ENCODE data around the gene KCNH5. TPM values are rescaled to one million over a fixed set of nuclear protein-coding genes. Genes with fewer than 3 reads are reported as not detected.

The KCNH5 gene
- total RNA-seq, 1 experiment from 2014 or later = not detected

DNA sequence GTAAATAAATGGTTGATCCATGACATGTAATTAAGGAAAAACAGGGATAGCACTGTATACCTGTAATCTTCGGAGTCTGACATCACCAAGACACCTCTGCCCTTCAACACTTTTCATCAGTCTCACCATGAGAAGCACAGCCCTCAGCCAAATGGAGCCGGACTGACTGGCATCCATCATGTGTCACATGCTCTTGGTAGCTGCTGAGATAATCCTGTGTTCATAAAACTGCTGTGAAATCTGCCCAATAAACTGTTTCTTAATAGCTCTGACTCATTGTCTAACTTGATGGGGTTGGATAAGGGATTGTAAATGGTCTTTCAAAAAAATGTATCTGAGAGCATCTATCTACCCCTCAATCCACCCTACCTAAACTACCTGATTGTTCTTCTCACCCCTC, 33.6 kb downstream of the KCNH5 start:
- TF ChIP-seq, protein P1, sequence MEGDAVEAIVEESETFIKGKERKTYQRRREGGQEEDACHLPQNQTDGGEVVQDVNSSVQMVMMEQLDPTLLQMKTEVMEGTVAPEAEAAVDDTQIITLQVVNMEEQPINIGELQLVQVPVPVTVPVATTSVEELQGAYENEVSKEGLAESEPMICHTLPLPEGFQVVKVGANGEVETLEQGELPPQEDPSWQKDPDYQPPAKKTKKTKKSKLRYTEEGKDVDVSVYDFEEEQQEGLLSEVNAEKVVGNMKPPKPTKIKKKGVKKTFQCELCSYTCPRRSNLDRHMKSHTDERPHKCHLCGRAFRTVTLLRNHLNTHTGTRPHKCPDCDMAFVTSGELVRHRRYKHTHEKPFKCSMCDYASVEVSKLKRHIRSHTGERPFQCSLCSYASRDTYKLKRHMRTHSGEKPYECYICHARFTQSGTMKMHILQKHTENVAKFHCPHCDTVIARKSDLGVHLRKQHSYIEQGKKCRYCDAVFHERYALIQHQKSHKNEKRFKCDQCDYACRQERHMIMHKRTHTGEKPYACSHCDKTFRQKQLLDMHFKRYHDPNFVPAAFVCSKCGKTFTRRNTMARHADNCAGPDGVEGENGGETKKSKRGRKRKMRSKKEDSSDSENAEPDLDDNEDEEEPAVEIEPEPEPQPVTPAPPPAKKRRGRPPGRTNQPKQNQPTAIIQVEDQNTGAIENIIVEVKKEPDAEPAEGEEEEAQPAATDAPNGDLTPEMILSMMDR (IDR thresholded peaks at IDR 0.05; ENCODE audit: unreplicated experiment) = no peak
- intact Hi-C loops (cut with micrococcal nuclease) = no loop called here
- Mint-ChIP-seq H3K36me3 (ENCODE audit: insufficient read depth, unreplicated experiment) (no peaks in the 10 kb centered on the region), H3K9me3 (ENCODE audit: unreplicated experiment) (no peaks in the 10 kb centered on the region), H3K27ac (ENCODE audit: low read depth, unreplicated experiment) (no peak overlapping the region), H3K27me3 (ENCODE audit: insufficient read depth, unreplicated experiment) (no peaks in the 10 kb centered on the region), H3K4me3 (ENCODE audit: unreplicated experiment) (no peak overlapping the region), H3K4me1 (ENCODE audit: insufficient read depth, unreplicated experiment) (no peaks in the 10 kb centered on the region)
- POLR2A ChIA-PET = no interaction called here
- no TSS peak for BruUV-seq (replicated peaks)
- CTCF ChIA-PET = no interaction called here
- DNase-seq (ENCODE audit: unreplicated experiment) = no peak

DNA sequence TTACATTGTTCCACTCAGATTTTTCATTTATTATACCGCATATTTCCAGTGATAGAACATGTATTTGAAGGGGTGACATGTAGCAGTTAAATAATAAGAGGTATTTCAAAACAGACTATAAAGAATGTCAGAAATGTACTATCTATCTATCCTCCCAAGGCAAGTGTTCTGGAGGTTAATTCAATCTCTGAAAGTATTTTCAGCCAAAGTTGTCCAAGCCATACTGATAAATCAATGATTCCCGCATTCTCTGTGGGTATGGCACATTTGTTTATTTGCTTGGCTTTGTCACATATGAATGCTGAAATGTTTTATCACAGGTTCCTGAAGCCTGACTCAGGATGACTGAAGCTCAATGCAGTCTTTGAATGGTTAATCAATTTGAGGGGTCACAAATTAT, 35.8 kb downstream of the KCNH5 start:
- Mint-ChIP-seq H3K9me3 (ENCODE audit: unreplicated experiment) (no peaks in the 10 kb centered on the region), H3K27me3 (ENCODE audit: insufficient read depth, unreplicated experiment) (no peaks in the 10 kb centered on the region), H3K36me3 (ENCODE audit: insufficient read depth, unreplicated experiment) (no peaks in the 10 kb centered on the region), H3K27ac (ENCODE audit: low read depth, unreplicated experiment) (no peak overlapping the region), H3K4me1 (ENCODE audit: insufficient read depth, unreplicated experiment) (no peaks in the 10 kb centered on the region), H3K4me3 (ENCODE audit: unreplicated experiment) (no peak overlapping the region)
- POLR2A ChIA-PET = no interaction called here
- BruUV-seq (replicated peaks) = no TSS peak
- TF ChIP-seq, protein P1 (IDR thresholded peaks at IDR 0.05; ENCODE audit: unreplicated experiment) = no peak
- CTCF ChIA-PET = no interaction called here
- intact Hi-C loops (cut with micrococcal nuclease) = no loop called here
- no peak for DNase-seq (ENCODE audit: unreplicated experiment)

DNA sequence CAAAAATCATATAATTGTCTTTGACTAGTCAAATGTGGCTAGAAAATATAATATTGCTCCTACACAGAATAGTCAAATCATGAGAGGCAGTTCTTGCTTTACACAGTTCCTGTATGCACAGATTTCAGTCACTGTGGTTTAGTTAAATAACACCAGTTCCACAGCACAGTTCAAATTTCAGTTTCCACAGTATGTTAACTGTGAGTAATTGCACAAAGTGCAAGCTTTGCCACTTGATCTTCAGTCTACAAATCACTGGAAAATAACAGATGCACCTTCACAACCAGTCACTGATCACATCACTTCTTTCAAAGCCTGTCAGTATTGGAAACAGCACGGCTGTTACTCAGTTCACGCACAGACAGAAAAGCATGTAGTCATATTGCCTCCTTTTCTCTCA, 38.7 kb downstream of the KCNH5 start:
- no peak for DNase-seq (ENCODE audit: unreplicated experiment)
- H3K36me3 Mint-ChIP-seq (ENCODE audit: insufficient read depth, unreplicated experiment) = no peaks in the 10 kb centered on the region
- H3K27ac Mint-ChIP-seq (ENCODE audit: low read depth, unreplicated experiment) = no peak overlapping the region
- BruUV-seq (replicated peaks) = no TSS peak
- H3K27me3 Mint-ChIP-seq (ENCODE audit: insufficient read depth, unreplicated experiment) = no peaks in the 10 kb centered on the region
- H3K4me1 Mint-ChIP-seq (ENCODE audit: insufficient read depth, unreplicated experiment) = no peaks in the 10 kb centered on the region
- ChIA-PET CTCF (interaction anchor here (1.0 to 1.3 kb wide), 2 partner anchors 824 to 827 kb away, joined by 3 to 4 read pairs; no protein-coding TSS in a partner anchor), POLR2A (no interaction called here)
- TF ChIP-seq, protein P1 (IDR thresholded peaks at IDR 0.05; ENCODE audit: unreplicated experiment) = no peak
- H3K4me3 Mint-ChIP-seq (ENCODE audit: unreplicated experiment) = no peak overlapping the region
- intact Hi-C loops (cut with micrococcal nuclease) = no loop called here
- no peaks in the 10 kb centered on the region for H3K9me3 Mint-ChIP-seq (ENCODE audit: unreplicated experiment)

DNA sequence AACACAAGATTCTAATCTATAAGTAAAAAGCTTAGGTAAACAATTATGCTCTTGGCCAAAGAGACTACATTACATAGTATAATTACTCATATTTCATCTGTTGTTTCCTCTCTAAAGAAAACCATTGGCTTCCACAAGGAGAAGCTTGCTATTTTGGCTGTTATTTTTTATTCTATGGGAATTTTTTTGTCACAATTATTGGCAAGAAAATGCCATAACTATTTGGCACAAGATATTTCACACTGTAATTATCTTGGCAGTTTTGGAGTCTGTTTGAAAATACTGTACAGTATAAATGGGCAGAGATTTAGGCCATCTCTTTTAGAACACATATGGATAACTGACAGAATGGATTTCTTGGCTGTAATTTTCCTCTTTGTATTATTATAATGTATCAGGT, 51.2 kb downstream of the KCNH5 start:
- no peaks in the 10 kb centered on the region for H3K9me3 Mint-ChIP-seq (ENCODE audit: unreplicated experiment)
- H3K36me3 Mint-ChIP-seq (ENCODE audit: insufficient read depth, unreplicated experiment) = no peaks in the 10 kb centered on the region
- H3K4me3 Mint-ChIP-seq (ENCODE audit: unreplicated experiment) = no peak overlapping the region
- peaks cover 5% of the 10 kb centered on the region for H3K4me1 Mint-ChIP-seq (ENCODE audit: insufficient read depth, unreplicated experiment)
- POLR2A ChIA-PET = interaction anchor here (0.9 kb wide), 1 partner anchor 10 kb away, joined by 3 read pairs; no protein-coding TSS in a partner anchor
- CTCF ChIA-PET = interaction anchor here (1.1 kb wide), 1 partner anchor 15 kb away, joined by 5 read pairs; no protein-coding TSS in a partner anchor
- DNase-seq (ENCODE audit: unreplicated experiment) = no peak
- no TSS peak for BruUV-seq (replicated peaks)
- intact Hi-C loops (cut with micrococcal nuclease) = no loop called here
- TF ChIP-seq, protein P1 (IDR thresholded peaks at IDR 0.05; ENCODE audit: unreplicated experiment) = no peak
- H3K27ac Mint-ChIP-seq (ENCODE audit: low read depth, unreplicated experiment) = no peak overlapping the region
- no peaks in the 10 kb centered on the region for H3K27me3 Mint-ChIP-seq (ENCODE audit: insufficient read depth, unreplicated experiment)
